ENCODE measurements around the gene CACNB1.
A peak's percentile ranks its signal among the peaks of the same experiment; 100 is the strongest.
"Not testable (repeated sequence)": the region's sequence is repeated elsewhere in the genome, so short reads cannot be mapped to it uniquely, and the experiment has no call there.

CACNB1 gene

GRCh38 chr17:39131616-39132015 lies 65.9 kb downstream of the CACNB1 start (continued):
- TF ChIP-seq, protein P1, sequence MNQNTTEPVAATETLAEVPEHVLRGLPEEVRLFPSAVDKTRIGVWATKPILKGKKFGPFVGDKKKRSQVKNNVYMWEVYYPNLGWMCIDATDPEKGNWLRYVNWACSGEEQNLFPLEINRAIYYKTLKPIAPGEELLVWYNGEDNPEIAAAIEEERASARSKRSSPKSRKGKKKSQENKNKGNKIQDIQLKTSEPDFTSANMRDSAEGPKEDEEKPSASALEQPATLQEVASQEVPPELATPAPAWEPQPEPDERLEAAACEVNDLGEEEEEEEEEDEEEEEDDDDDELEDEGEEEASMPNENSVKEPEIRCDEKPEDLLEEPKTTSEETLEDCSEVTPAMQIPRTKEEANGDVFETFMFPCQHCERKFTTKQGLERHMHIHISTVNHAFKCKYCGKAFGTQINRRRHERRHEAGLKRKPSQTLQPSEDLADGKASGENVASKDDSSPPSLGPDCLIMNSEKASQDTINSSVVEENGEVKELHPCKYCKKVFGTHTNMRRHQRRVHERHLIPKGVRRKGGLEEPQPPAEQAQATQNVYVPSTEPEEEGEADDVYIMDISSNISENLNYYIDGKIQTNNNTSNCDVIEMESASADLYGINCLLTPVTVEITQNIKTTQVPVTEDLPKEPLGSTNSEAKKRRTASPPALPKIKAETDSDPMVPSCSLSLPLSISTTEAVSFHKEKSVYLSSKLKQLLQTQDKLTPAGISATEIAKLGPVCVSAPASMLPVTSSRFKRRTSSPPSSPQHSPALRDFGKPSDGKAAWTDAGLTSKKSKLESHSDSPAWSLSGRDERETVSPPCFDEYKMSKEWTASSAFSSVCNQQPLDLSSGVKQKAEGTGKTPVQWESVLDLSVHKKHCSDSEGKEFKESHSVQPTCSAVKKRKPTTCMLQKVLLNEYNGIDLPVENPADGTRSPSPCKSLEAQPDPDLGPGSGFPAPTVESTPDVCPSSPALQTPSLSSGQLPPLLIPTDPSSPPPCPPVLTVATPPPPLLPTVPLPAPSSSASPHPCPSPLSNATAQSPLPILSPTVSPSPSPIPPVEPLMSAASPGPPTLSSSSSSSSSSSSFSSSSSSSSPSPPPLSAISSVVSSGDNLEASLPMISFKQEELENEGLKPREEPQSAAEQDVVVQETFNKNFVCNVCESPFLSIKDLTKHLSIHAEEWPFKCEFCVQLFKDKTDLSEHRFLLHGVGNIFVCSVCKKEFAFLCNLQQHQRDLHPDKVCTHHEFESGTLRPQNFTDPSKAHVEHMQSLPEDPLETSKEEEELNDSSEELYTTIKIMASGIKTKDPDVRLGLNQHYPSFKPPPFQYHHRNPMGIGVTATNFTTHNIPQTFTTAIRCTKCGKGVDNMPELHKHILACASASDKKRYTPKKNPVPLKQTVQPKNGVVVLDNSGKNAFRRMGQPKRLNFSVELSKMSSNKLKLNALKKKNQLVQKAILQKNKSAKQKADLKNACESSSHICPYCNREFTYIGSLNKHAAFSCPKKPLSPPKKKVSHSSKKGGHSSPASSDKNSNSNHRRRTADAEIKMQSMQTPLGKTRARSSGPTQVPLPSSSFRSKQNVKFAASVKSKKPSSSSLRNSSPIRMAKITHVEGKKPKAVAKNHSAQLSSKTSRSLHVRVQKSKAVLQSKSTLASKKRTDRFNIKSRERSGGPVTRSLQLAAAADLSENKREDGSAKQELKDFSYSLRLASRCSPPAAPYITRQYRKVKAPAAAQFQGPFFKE (tag by site-specific recombination; IDR thresholded peaks at IDR 0.05; ENCODE audit: borderline replicate concordance), result no peak
- TF ChIP-seq, protein P2, sequence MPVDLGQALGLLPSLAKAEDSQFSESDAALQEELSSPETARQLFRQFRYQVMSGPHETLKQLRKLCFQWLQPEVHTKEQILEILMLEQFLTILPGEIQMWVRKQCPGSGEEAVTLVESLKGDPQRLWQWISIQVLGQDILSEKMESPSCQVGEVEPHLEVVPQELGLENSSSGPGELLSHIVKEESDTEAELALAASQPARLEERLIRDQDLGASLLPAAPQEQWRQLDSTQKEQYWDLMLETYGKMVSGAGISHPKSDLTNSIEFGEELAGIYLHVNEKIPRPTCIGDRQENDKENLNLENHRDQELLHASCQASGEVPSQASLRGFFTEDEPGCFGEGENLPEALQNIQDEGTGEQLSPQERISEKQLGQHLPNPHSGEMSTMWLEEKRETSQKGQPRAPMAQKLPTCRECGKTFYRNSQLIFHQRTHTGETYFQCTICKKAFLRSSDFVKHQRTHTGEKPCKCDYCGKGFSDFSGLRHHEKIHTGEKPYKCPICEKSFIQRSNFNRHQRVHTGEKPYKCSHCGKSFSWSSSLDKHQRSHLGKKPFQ (tag by site-specific recombination; IDR thresholded peaks at IDR 0.05), result no peak
- no peak for TF ChIP-seq ZNF248 (tag by site-specific recombination; IDR thresholded peaks at IDR 0.05)

GRCh38 chr17:39130205-39130604 lies 67.3 kb downstream of the CACNB1 start:
- H3K4me3 ChIP-seq (ENCODE audit: low read depth, low read length), result no peak overlapping the region
- no peaks in the 10 kb centered on the region for H3K36me3 ChIP-seq (ENCODE audit: control insufficient read depth in 2 of 2, insufficient read depth in 1 of 2, low read length in 2 of 2)
- no peaks in the 10 kb centered on the region for H3K9me3 ChIP-seq (ENCODE audit: control insufficient read depth, insufficient read depth, low read depth, low read length)
- CTCF ChIA-PET, result no interaction called here
- H3K27ac ChIP-seq (ENCODE audit: extremely low read depth, low read depth, low read length), result no peak overlapping the region
- TF ChIP-seq ZNF121 (tag by site-specific recombination; IDR thresholded peaks at IDR 0.05) (peak; percentile 84; the same call in 1 of the 2 replicates), ZNF837 (tag by site-specific recombination; IDR thresholded peaks at IDR 0.05) (no peak)
- H3K4me1 ChIP-seq (ENCODE audit: control insufficient read depth, insufficient read depth, low read length), result no peaks in the 10 kb centered on the region
- POLR2A ChIA-PET, result no interaction called here

GRCh38 chr17:39129544-39129943 lies 67.9 kb downstream of the CACNB1 start:
- H3K9me3 ChIP-seq (ENCODE audit: control insufficient read depth, insufficient read depth, low read depth, low read length); H3K27ac ChIP-seq (ENCODE audit: extremely low read depth, low read depth, low read length); H3K4me3 ChIP-seq (ENCODE audit: low read depth, low read length); CTCF ChIA-PET; H3K36me3 ChIP-seq (ENCODE audit: control insufficient read depth in 2 of 2, insufficient read depth in 1 of 2, low read length in 2 of 2); POLR2A ChIA-PET; H3K4me1 ChIP-seq (ENCODE audit: control insufficient read depth, insufficient read depth, low read length): not testable (repeated sequence)
- TF ChIP-seq PRDM1 (tag by site-specific recombination; IDR thresholded peaks at IDR 0.05) (peak; percentile 76), ZNF366 (tag by site-specific recombination; conservative IDR thresholded peaks at IDR 0.05) (peak; percentile 85)

DNA sequence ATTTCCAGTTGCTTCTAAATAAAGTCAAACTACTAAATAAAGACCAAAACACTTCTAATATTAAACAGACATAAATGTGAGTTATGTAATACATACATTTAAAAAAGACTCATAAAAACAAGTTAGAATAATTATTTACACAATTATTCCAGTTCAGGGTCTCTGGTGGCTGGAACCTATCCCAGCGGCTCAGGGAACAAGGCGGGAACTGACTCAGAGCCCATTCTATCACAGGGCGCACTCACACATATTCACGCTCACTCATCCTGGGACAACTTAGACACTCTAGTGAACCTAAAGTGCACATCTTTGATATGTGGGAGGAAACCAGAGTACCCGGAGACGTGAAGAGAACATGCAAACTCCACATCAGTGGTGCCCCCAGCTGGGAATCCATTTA lies 71.0 kb downstream of the CACNB1 start:
- H3K27ac ChIP-seq (ENCODE audit: extremely low read depth, low read depth, low read length), result no peak overlapping the region
- no peak for TF ChIP-seq ZNF292 (tag by site-specific recombination; IDR thresholded peaks at IDR 0.05; ENCODE audit: borderline replicate concordance, low read depth)
- no peak for TF ChIP-seq ZNF596 (tag by site-specific recombination; IDR thresholded peaks at IDR 0.05)
- no peak for TF ChIP-seq ZBTB21 (tag by site-specific recombination; IDR thresholded peaks at IDR 0.05)
- TF ChIP-seq RBAK (tag by site-specific recombination; IDR thresholded peaks at IDR 0.05), result no peak
- no peaks in the 10 kb centered on the region for H3K9me3 ChIP-seq (ENCODE audit: control insufficient read depth, insufficient read depth, low read depth, low read length)
- H3K4me1 ChIP-seq (ENCODE audit: control insufficient read depth, insufficient read depth, low read length), result no peaks in the 10 kb centered on the region
- ChIA-PET POLR2A (interaction anchor here (0.6 kb wide), 1 partner anchor 44 kb away, joined by 3 read pairs; no protein-coding TSS in a partner anchor), CTCF (interaction anchor here (1.0 kb wide), 1 partner anchor 43 kb away, joined by 3 read pairs; no protein-coding TSS in a partner anchor)
- no peaks in the 10 kb centered on the region for H3K36me3 ChIP-seq (ENCODE audit: control insufficient read depth in 2 of 2, insufficient read depth in 1 of 2, low read length in 2 of 2)
- no peak overlapping the region for H3K4me3 ChIP-seq (ENCODE audit: low read depth, low read length)

Data from HEK293 (cell line).